T-helper 2 cell treated with Interferon-gamma antibody and Interleukin-4, amounts not matched to agents 5 μg/mL and 100 μg/mL, for 36 hours (primary cell): ENCODE measurements around the gene RAB8B.
A peak's percentile ranks its signal among the peaks of the same experiment; 100 is the strongest.

Experiments
- DNase-seq: peaks from one replicate; pipeline ENCODE4 v3.0.0; 2021; ENCODE audit warnings: low spot score
- H3K27ac Mint-ChIP-seq: one replicate; pipeline ENCODE4 v1.8.0; 2021; ENCODE audit warnings: mild to moderate bottlenecking, mixed read lengths
- H3K27me3 Mint-ChIP-seq: one replicate; pipeline ENCODE4 v1.8.0; 2021; ENCODE audit warnings: low read depth, mixed read lengths
- H3K36me3 Mint-ChIP-seq: one replicate; pipeline ENCODE4 v1.8.0; 2021; ENCODE audit warnings: low read depth, mixed read lengths
- H3K4me1 Mint-ChIP-seq: one replicate; pipeline ENCODE4 v1.8.0; 2021; ENCODE audit warnings: low read depth, mixed read lengths
- H3K4me3 Mint-ChIP-seq: one replicate; pipeline ENCODE4 v1.8.0; 2022; ENCODE audit warnings: mild to moderate bottlenecking, moderate library complexity, mixed read lengths
- H3K9me3 Mint-ChIP-seq: one replicate; pipeline ENCODE4 v1.8.0; 2021; ENCODE audit warnings: mixed read lengths

Gene RAB8B

DNA sequence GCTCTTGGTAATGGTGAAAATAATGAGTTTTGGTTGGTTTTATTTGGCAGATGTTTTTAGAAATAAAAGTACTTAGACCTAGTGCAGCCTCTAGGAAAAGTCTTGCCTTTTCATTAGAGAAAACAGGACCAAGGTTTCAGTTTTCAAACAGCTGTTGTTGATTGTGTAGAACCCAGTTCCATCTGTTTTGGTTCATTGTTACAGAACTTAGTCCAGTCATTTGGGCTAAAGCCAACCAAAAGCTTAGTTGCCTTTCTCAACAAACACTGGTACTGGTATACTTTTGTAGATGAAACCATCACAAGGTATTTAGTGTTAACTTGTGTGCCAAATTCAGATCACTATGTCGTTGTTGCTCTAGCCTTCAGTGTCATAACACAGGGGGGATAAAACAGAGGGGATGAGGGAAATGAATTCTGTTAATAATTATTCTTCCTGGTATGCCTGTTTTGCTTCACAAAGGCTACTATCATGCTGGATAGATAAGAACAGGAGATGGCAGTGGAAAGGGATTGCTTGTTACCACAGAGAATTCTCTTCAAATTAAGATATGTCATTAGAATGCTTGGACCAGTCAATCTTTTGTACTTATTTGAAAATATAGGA, 75.4 kb downstream of the RAB8B start:
- no peak overlapping the region for H3K27ac Mint-ChIP-seq
- H3K9me3 Mint-ChIP-seq = no peaks in the 10 kb centered on the region
- H3K36me3 Mint-ChIP-seq = peaks cover 52% of the 10 kb centered on the region
- no peak overlapping the region for H3K4me3 Mint-ChIP-seq
- H3K27me3 Mint-ChIP-seq = no peaks in the 10 kb centered on the region
- DNase-seq = no peak
- peaks cover 3% of the 10 kb centered on the region for H3K4me1 Mint-ChIP-seq

DNA sequence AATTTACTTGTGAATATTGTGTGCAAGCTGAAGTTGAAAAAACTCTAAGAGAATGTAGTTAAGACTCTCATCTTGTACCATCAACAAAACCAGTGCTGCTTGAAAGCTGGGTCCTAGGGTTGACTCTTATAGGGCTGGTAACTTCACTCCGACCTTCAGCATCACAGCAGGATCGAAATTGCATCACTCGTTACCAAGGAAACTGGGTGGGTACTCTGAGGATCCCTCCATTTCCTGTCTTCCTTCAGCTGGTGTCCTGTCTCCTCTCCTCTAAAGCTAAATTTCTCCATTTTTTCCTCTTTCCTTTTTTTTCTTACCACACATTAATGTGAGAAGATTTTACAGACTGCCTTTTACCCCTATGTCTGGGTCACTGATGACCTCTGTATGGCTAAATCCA, 85.0 kb downstream of the RAB8B start:
- H3K9me3 Mint-ChIP-seq = no peaks in the 10 kb centered on the region
- peak overlapping the region; percentile 56 for H3K27ac Mint-ChIP-seq
- DNase-seq = no peak
- peaks cover 34% of the 10 kb centered on the region for H3K4me1 Mint-ChIP-seq
- H3K36me3 Mint-ChIP-seq = peaks cover 17% of the 10 kb centered on the region
- H3K4me3 Mint-ChIP-seq = peak overlapping the region; percentile 44
- H3K27me3 Mint-ChIP-seq = no peaks in the 10 kb centered on the region

DNA sequence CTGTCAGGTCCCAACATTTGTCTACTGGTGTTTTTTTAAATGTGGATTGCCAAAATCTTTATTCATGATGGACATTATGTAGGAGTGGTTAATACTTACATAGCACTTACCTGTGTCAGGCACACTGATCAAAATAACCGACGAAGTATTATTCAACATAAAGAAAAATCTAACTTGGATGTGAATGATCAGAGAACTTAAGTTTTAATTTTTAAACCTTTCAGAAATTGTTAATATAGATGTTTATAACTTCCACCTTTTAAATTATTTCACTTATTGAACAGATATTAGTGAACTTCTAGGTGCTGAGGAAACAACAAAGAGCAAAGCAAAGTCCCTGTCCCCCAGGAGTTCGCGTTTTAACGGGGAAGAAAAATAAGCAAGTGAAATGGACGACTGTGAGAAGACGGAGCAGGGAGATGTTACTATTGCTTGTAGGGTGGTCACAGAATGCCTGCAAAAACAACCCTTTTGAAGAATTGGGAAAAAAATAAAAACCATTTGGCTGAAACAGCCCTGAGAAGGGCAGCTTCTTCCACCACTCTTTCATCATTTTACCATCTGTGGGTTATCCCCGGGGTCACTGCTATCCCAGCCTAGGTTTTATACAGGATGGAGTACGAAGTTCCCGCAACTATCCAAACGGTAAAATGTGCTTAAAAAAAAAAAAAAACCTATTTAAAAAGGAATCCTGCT, 87.1 kb downstream of the RAB8B start:
- H3K27ac Mint-ChIP-seq = peak overlapping the region; percentile 81
- H3K4me3 Mint-ChIP-seq = peak overlapping the region; percentile 84
- H3K36me3 Mint-ChIP-seq = peaks cover 18% of the 10 kb centered on the region
- peaks cover 34% of the 10 kb centered on the region for H3K4me1 Mint-ChIP-seq
- DNase-seq = no peak
- H3K27me3 Mint-ChIP-seq = no peaks in the 10 kb centered on the region
- no peaks in the 10 kb centered on the region for H3K9me3 Mint-ChIP-seq

DNA sequence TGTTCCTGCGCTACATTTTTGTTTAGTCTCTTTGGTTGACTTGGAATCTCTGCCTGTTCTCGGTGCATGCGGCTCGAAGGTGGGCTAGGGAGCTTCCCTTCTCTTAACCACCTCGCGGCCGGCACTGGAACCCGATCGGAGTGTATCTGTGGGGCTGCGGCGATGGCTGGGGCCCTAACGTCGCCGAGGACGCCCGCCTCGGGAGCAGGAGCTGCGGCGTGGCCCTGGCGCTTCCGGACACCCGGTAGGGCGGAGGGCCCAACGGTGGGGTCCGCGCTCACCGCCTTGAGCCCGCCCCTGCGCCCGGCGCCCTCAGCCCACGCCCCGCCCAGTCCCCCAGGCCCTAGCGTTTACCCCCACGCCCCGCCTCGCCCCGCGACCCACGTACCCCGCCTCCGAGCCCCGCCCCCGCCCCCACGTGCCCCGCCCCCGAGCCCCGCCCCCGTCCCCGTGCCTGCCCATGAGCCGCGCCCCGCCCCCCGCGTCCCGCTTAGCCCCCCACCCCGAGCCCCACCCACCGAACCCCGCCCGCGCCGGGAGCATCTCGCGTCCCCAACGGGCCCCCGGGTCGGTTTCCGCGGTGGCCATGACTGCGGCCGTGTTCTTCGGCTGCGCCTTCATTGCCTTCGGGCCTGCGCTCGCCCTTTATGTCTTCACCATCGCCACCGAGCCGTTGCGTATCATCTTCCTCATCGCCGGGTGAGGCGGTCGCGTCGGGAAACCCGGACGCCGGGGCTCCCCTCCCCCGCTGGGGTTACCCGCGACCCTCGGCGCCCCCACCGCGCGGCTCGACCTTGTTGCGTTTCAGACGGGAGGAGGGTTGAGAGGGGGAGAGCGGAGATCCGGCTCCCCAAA, 87.9 kb downstream of the RAB8B start, which contains the start of gene APH1B:
Gene APH1B, plus strand, starts transcription at position 568 of the 855 bp plus-strand sequence. Its CDS starts 19 bp downstream, at position 587.
- Mint-ChIP-seq H3K4me1 (peaks cover 34% of the 10 kb centered on the region), H3K27ac (peak within 1 kb of the TSS; percentile 81), H3K4me3 (peak within 1 kb of the TSS; percentile 84), H3K36me3 (peaks cover 18% of the 10 kb centered on the region), H3K9me3 (no peaks in the 10 kb centered on the region), H3K27me3 (no peaks in the 10 kb centered on the region)
- peak; percentile 76 for DNase-seq

DNA sequence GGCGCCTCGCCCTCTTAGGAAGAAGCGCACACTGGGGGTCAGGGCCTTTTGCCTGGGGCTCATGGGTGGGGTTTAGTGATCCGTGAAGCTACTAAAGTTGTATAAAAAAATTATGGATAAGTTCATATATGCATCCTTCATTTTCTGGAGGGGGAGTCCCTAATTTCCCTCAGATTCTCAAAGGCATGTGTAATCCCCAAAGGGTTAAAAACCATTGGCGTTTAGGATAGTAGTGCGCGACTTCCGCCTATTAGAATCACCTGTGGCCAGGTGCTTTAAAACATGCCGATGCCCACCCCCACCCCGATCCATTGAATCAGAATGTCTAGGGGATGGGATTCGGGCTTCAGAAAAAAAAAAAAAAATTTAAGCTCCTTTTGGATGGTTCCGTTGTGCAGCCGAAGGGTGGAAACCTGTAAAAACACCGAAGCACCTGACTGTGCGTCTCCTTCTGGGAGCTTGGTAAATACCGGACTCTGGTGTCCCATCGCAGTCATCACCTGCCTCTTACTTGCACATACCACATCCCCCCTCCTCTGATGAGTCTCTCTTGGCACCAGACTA, 88.6 kb downstream of the RAB8B start:
- Mint-ChIP-seq H3K4me1 (peaks cover 32% of the 10 kb centered on the region), H3K27ac (peak overlapping the region; percentile 76), H3K27me3 (no peaks in the 10 kb centered on the region), H3K36me3 (peaks cover 16% of the 10 kb centered on the region), H3K9me3 (no peaks in the 10 kb centered on the region), H3K4me3 (peak overlapping the region; percentile 81)
- no peak for DNase-seq

DNA sequence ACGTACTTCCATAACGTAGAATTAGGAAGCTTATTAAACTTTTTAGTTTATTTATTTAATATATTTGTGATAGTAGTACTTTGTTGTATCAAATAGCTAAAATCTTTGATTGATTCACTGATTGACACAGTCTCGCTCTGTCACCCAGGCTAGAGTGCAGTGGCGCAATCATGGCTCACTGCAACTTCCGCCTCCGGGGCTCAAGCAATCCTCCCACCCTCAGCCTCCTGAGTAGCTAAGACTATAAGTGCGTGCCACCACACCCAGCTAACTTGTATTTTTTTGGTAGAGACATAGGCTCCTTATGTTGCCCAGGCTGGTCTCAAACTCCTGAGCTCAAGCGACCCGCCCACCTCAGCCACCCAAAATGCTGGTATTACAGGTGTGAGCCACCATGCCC, 93.7 kb downstream of the RAB8B start:
- DNase-seq = no peak
- no peaks in the 10 kb centered on the region for H3K27me3 Mint-ChIP-seq
- H3K4me3 Mint-ChIP-seq = no peak overlapping the region
- no peaks in the 10 kb centered on the region for H3K9me3 Mint-ChIP-seq
- peaks cover 10% of the 10 kb centered on the region for H3K4me1 Mint-ChIP-seq
- peaks cover 32% of the 10 kb centered on the region for H3K36me3 Mint-ChIP-seq
- no peak overlapping the region for H3K27ac Mint-ChIP-seq

DNA sequence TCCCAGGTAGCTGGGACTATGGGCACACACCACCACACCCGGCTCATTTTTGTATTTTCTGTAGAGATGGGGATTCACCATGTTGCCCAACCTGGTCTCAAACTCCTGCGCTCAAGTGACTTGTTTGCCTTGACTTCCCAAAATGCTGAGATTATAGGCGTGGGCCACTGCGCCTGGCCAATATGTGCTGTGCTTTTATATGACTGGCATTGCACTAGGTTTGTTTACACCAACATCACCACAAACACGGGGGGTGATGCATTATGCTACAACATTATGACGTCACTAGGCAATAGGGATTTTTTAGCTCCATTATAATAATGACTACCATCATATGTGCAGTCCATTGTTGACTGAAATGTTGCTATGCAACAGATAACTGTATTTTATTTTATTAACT, 94.9 kb downstream of the RAB8B start:
- no peak overlapping the region for H3K27ac Mint-ChIP-seq
- H3K4me1 Mint-ChIP-seq = peaks cover 13% of the 10 kb centered on the region
- H3K9me3 Mint-ChIP-seq = no peaks in the 10 kb centered on the region
- DNase-seq = no peak
- no peaks in the 10 kb centered on the region for H3K27me3 Mint-ChIP-seq
- H3K4me3 Mint-ChIP-seq = no peak overlapping the region
- peaks cover 33% of the 10 kb centered on the region for H3K36me3 Mint-ChIP-seq

DNA sequence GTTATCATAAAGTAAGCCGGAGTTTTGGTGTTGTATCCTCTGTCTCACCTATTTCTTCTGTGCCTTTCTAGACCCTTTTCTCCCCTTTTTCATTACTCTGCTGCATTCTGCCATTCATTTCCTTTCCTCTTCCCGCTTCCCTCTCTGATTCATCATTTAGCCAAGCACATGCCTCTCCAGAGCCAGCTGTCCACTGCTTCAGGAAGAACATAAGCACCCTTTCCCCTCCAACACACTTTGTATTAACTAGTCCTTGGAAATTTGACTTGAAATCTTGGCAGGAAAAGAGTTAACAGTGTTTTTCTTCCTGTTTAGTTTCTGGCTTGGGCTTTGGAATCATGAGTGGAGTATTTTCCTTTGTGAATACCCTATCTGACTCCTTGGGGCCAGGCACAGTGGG, 97.7 kb downstream of the RAB8B start:
- Mint-ChIP-seq H3K4me3 (no peak overlapping the region), H3K9me3 (no peaks in the 10 kb centered on the region), H3K4me1 (peaks cover 11% of the 10 kb centered on the region), H3K27ac (no peak overlapping the region), H3K36me3 (peaks cover 24% of the 10 kb centered on the region), H3K27me3 (no peaks in the 10 kb centered on the region)
- DNase-seq = no peak

DNA sequence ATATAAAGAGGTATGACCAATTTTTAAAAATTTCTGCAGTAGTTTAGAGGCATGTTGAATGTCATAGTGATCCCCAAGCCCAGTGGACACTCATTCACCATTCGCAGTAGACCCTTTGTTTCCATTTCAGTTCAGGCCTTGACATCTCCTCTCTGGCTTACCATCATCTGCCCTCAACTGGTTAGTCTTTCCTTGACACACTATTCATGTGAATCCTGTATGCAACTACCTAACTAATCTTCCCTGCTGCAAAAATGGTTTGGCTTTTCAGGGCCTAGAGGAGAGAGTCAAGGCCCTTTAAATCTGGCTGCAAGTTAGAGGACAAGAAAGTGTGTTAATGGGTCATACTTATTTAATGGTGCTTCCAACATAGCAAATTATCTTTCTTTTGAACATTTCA, 98.9 kb downstream of the RAB8B start:
- H3K36me3 Mint-ChIP-seq = peaks cover 22% of the 10 kb centered on the region
- no peak for DNase-seq
- H3K27me3 Mint-ChIP-seq = no peaks in the 10 kb centered on the region
- no peak overlapping the region for H3K4me3 Mint-ChIP-seq
- peak overlapping the region; percentile 61 for H3K27ac Mint-ChIP-seq
- H3K4me1 Mint-ChIP-seq = peaks cover 11% of the 10 kb centered on the region
- H3K9me3 Mint-ChIP-seq = no peaks in the 10 kb centered on the region

DNA sequence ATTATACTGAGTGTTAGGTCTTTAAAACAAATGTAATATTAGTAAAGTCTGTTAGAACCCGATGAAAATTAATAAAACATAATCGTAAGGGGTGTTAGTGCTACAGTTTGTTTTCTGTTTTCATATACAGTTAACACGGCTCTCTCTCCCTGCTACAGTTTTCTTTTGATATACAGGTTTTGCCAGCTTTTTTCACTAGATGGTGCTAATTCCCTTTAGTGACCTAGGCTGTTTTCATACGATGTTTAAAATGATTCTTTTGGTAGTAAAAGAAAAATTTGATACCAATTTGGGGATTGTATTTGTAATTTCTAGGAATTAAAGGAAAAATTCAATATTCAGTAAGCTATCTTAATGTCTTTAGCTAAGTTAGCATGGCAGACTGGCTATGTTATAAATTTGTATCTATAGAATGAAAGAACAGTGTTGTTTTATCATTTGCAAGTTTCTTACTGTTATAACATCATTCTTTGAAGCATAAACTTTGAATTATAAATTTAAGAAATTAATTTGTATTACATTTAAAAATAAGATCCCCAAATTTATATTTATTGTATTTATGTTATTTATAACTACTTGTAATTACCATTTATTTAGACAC, 99.5 kb downstream of the RAB8B start:
- H3K36me3 Mint-ChIP-seq = peaks cover 19% of the 10 kb centered on the region
- peak overlapping the region; percentile 61 for H3K27ac Mint-ChIP-seq
- no peak for DNase-seq
- H3K27me3 Mint-ChIP-seq = no peaks in the 10 kb centered on the region
- no peak overlapping the region for H3K4me3 Mint-ChIP-seq
- no peaks in the 10 kb centered on the region for H3K9me3 Mint-ChIP-seq
- peaks cover 7% of the 10 kb centered on the region for H3K4me1 Mint-ChIP-seq

DNA sequence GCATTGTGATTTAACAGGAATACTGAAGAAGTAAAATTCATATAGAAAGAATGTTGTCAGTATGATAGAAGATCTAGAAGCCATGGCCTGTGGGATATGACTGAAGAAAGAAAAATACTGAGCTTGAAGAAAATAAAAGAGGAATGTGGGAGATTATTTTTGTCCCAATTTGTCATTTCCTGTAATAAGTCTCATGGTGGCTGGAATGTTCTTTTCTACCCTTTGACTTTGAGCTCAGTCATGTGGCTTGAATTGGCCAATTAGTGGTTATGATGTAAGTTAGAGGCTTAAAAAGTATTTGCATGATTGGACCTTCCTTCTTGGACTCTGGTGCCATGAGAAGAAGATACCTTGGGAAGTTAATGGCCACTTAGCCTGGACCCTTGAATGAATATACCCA, 102.1 kb downstream of the RAB8B start:
- H3K9me3 Mint-ChIP-seq = no peaks in the 10 kb centered on the region
- peaks cover 13% of the 10 kb centered on the region for H3K36me3 Mint-ChIP-seq
- no peak overlapping the region for H3K4me3 Mint-ChIP-seq
- DNase-seq = no peak
- no peak overlapping the region for H3K27ac Mint-ChIP-seq
- H3K4me1 Mint-ChIP-seq = peaks cover 7% of the 10 kb centered on the region
- no peaks in the 10 kb centered on the region for H3K27me3 Mint-ChIP-seq

DNA sequence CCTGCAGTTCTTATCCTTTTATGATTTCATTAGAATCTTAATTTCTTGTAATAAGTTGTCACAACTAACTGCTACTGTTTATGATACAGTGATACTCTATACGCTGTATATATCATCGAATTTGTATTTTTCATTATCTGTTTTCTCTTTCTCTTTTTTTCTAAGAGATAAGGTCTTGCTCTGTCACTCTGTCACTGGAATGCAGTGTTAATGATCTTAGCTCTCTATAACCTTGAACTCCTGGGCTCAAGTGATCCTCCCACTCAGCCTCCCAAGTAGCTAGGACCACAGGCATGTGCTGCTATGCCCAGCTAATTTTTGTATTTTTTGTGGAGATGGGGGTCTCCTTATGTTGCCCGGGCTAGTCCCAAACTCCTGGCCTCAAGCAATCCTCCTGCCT, 102.8 kb downstream of the RAB8B start:
- Mint-ChIP-seq H3K27ac (no peak overlapping the region), H3K9me3 (no peaks in the 10 kb centered on the region), H3K36me3 (peaks cover 9% of the 10 kb centered on the region), H3K4me3 (no peak overlapping the region), H3K27me3 (no peaks in the 10 kb centered on the region), H3K4me1 (peaks cover 7% of the 10 kb centered on the region)
- no peak for DNase-seq

DNA sequence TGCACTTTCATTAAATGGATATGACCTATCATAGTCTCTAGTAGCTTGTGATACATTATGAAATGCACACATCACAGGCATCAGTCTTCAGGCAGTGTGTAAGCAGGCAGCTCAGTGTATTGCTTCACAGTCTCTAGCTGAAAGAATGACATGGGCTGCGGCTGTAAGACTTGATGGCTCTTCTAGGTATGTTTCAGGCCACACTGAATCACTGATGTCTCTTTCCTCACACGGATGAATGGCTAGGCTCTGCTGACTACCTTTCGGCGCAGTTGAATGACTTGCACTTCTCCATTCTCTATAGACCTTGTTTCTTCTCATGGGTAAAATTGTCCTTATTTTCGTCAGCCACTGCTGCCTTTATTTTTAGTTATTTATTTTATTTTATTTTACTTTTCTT, 103.4 kb downstream of the RAB8B start:
- DNase-seq = no peak
- H3K27ac Mint-ChIP-seq = no peak overlapping the region
- H3K27me3 Mint-ChIP-seq = no peaks in the 10 kb centered on the region
- H3K4me3 Mint-ChIP-seq = no peak overlapping the region
- peaks cover 7% of the 10 kb centered on the region for H3K4me1 Mint-ChIP-seq
- H3K9me3 Mint-ChIP-seq = no peaks in the 10 kb centered on the region
- peaks cover 4% of the 10 kb centered on the region for H3K36me3 Mint-ChIP-seq
